ENCODE data around the gene NTN3.

DNA sequence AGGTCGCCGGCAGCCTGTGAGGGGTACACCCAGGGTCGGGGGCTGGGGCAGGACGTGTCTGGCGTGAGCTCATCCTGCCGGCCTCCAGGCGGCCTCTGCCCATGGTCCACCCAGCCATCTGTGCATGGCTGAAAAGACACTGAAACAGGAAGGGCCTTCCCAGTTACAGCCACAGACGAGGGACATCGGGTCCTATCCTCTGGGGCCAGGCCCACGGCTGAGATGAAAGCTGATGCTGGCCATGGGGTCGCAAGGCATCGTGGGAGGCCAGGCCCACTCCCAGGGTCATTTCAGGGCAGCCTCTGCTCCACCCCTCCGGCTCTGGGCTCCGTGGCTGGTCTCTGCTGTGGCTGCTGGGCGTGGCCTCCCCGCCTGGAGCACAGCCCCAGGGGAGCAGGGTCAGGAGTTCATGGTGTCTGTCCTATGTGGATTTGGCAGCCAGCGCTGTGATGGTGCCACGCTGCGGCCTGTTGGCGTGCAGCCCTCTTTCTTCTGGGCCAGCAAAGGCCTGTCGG is 26.1 kb downstream of the NTN3 start:
- TF ChIP-seq, protein P1, sequence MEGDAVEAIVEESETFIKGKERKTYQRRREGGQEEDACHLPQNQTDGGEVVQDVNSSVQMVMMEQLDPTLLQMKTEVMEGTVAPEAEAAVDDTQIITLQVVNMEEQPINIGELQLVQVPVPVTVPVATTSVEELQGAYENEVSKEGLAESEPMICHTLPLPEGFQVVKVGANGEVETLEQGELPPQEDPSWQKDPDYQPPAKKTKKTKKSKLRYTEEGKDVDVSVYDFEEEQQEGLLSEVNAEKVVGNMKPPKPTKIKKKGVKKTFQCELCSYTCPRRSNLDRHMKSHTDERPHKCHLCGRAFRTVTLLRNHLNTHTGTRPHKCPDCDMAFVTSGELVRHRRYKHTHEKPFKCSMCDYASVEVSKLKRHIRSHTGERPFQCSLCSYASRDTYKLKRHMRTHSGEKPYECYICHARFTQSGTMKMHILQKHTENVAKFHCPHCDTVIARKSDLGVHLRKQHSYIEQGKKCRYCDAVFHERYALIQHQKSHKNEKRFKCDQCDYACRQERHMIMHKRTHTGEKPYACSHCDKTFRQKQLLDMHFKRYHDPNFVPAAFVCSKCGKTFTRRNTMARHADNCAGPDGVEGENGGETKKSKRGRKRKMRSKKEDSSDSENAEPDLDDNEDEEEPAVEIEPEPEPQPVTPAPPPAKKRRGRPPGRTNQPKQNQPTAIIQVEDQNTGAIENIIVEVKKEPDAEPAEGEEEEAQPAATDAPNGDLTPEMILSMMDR (IDR thresholded peaks at IDR 0.05): no peak
- TF ChIP-seq POLR2A (IDR thresholded peaks at IDR 0.05): no peak
